GM18951 (cell line): ENCODE data around the gene ATP2B2.

Experiments
- POLR2A ChIP-seq: IDR thresholded peaks from 4 replicates; pipeline ENCODE4 v1.6.1; 2011; ENCODE audit warnings: mild to moderate bottlenecking; ENCODE audit not compliant: insufficient read length, insufficient read depth; ENCODE audit errors: extremely low read depth
- in situ Hi-C: fragments of 300-500 bp; cut with MboI; formaldehyde crosslinking; loops from one replicate; pipeline ENCODE4 v1.12.0; 2022; ENCODE audit warnings: low sequenced_read_pairs, mixed read lengths, inconsistent platforms; ENCODE audit not compliant: unreplicated experiment

Gene ATP2B2

DNA sequence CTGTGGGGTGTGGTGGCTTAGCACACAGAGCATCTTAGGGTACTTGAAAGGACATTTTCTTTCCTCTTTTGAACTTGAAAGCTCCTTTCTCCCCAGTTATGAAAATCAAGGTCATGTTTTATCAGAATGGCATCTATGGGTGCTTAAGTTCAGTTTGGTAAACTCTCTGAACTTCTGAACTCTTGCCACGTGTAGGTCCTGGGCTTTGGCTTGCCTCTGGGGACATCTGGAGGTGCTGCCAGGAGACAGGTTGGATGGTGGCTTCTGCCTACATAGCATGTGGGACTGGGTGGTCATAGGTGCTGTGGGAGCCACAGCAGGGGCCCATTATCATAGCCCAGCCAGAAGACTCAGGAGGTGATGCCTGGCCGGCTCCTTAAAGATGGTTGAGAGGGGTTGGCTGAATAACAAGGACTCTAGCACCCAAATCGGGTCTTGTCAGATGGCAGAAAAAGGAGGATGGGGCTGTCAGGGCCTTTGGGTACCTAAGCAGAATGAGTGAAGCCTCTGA is 228.2 kb downstream of the ATP2B2 start:
- in situ Hi-C loops = no loop called here
- TF ChIP-seq POLR2A = no peak

DNA sequence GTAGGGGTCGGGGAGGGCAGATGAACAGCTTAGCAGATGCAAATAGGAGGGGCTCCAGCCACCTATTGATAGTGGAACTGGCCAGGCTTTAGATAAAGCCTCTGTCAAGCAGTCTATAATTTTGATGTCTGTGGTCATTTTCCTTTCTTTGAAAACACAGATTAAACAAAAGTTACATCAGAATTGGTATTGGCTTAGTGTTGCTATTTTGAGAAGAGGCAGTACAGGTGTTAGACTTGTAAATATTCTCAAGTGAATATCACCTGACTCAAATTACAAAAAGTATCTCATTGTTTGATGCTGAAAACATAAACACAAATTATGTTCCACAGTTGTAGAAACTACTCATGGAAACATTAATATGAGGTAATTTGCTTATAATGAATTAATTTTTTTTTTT is 230.8 kb downstream of the ATP2B2 start:
- in situ Hi-C loops = no loop called here
- TF ChIP-seq POLR2A = no peak
